A673 (cell line): Measurements from ENCODE around the gene LRFN4. TPM values are rescaled to one million over a fixed set of nuclear protein-coding genes. Genes with fewer than 3 reads are reported as not detected.

Experiments
- BruUV-seq: library from RNA; stranded (reverse); fragments of 400-500 nt; replicated peaks from 2 replicates; lab custom pipeline; 2021; lab: Mats Ljungman, UMichigan
- CTCF ChIA-PET: fragments of 300-600 bp; sonication (Branson Sonifier 250); formaldehyde crosslinking; loops from one replicate; lab custom pipeline; 2022; ENCODE audit warnings: antibody characterized with exemption; lab: Charles Lee
- POLR2A ChIA-PET: fragments of 300-600 bp; sonication (Branson Sonifier 250); formaldehyde crosslinking; loops from one replicate; lab custom pipeline; 2022; ENCODE audit warnings: antibody characterized with exemption; ENCODE audit not compliant: low non-redundant PET; lab: Charles Lee
- DNase-seq: peaks from one replicate; pipeline ENCODE4 v3.0.0-alpha.2; 2015; ENCODE audit warnings: low spot score
- H3K27ac ChIP-seq: fragments of 200-600 bp; sonication (generic); 2 replicates; pipeline ENCODE4 v1.5.1; 2016; ENCODE audit warnings: mixed run types, low read depth, mild to moderate bottlenecking, mixed read lengths, antibody characterized with exemption, low read length; ENCODE audit not compliant: poor library complexity, severe bottlenecking
- H3K27me3 ChIP-seq: fragments of 200-600 bp; sonication (generic); replicated peaks from 2 replicates; pipeline ENCODE4 v1.6.1; 2017; ENCODE audit warnings: mixed run types, low read depth, mild to moderate bottlenecking, mixed read lengths, antibody characterized with exemption, low read length; ENCODE audit not compliant: insufficient read depth, poor library complexity
- H3K36me3 ChIP-seq: fragments of 200-600 bp; sonication (generic); 2 replicates; pipeline ENCODE4 v1.6.1; 2016; ENCODE audit warnings: mixed run types, mild to moderate bottlenecking, mixed read lengths, antibody characterized with exemption, low read length; ENCODE audit not compliant: insufficient read depth, poor library complexity, severe bottlenecking
- H3K4me1 ChIP-seq: fragments of 200-600 bp; sonication (generic); 2 replicates; pipeline ENCODE4 v1.6.1; 2017; ENCODE audit warnings: mixed run types, mild to moderate bottlenecking, mixed read lengths, antibody characterized with exemption, low read length; ENCODE audit not compliant: insufficient read depth, poor library complexity, severe bottlenecking
- H3K4me3 ChIP-seq: fragments of 200-600 bp; sonication (generic); 2 replicates; pipeline ENCODE4 v1.5.1; 2016; ENCODE audit warnings: low read depth, mixed run types, mild to moderate bottlenecking, mixed read lengths, low read length; ENCODE audit not compliant: poor library complexity, severe bottlenecking
- H3K9me3 ChIP-seq: fragments of 200-600 bp; sonication (generic); 2 replicates; pipeline ENCODE4 v1.6.1; 2016; ENCODE audit warnings: mixed run types, low read depth, mild to moderate bottlenecking, mixed read lengths, antibody characterized with exemption, low read length; ENCODE audit not compliant: poor library complexity, severe bottlenecking
- EZH2 ChIP-seq: fragments of 200-600 bp; sonication (generic); IDR thresholded peaks from 2 replicates; pipeline ENCODE4 v1.6.1; 2017; ENCODE audit warnings: borderline replicate concordance, low read depth, mild to moderate bottlenecking, mixed read lengths, antibody characterized with exemption, low read length; ENCODE audit not compliant: poor library complexity, severe bottlenecking
- intact Hi-C: fragments of 100-400 bp; cut with micrococcal nuclease; formaldehyde crosslinking; loops from one replicate; pipeline ENCODE4 v1.10.0; 2022; ENCODE audit not compliant: unreplicated experiment
- total RNA-seq: library from RNA; stranded (reverse); gene quantifications from 2 replicates; pipeline ENCODE4 v1.2.3, GENCODE V29; 2021
- TF ChIP-seq, protein P1 (sequence below): fragments of 300-800, 200-600 bp; sonication (generic); conservative IDR thresholded peaks from 2 replicates; pipeline ENCODE4 v1.5.1; 2017; ENCODE audit warnings: low read depth, mild to moderate bottlenecking, antibody characterized with exemption, low read length, moderate library complexity, mixed read lengths

Gene LRFN4
- total RNA-seq, 1 experiment from 2014 or later: 57.2 TPM

DNA sequence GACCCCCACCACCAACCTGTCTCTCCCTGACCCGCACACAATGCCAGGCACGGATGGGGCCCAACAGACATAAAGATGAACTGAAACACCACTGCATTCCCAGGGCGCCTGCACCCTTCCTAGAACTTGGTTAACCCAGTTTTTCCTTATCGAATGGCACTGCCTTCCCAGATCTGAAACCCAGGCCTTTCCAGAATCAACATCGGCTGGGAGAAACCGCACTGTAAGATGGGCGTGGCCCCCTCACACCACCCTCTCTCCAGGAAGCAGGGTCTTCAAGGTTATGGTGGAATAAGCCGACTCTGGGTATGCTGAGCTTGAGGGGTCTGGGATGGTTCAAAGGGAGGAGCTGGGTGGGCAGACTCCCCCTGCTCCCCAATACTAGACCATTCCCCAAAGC is 23.1 kb downstream of the LRFN4 start:
- H3K4me3 ChIP-seq: no peak overlapping the region
- no peaks in the 10 kb centered on the region for H3K9me3 ChIP-seq
- H3K4me1 ChIP-seq: peaks cover 23% of the 10 kb centered on the region
- ChIA-PET CTCF (no interaction called here), POLR2A (no interaction called here)
- no peaks in the 10 kb centered on the region for H3K27me3 ChIP-seq
- no peaks in the 10 kb centered on the region for H3K36me3 ChIP-seq
- no peak for TF ChIP-seq EZH2
- TF ChIP-seq, protein P1, sequence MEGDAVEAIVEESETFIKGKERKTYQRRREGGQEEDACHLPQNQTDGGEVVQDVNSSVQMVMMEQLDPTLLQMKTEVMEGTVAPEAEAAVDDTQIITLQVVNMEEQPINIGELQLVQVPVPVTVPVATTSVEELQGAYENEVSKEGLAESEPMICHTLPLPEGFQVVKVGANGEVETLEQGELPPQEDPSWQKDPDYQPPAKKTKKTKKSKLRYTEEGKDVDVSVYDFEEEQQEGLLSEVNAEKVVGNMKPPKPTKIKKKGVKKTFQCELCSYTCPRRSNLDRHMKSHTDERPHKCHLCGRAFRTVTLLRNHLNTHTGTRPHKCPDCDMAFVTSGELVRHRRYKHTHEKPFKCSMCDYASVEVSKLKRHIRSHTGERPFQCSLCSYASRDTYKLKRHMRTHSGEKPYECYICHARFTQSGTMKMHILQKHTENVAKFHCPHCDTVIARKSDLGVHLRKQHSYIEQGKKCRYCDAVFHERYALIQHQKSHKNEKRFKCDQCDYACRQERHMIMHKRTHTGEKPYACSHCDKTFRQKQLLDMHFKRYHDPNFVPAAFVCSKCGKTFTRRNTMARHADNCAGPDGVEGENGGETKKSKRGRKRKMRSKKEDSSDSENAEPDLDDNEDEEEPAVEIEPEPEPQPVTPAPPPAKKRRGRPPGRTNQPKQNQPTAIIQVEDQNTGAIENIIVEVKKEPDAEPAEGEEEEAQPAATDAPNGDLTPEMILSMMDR: no peak
- intact Hi-C loops: no loop called here
- BruUV-seq: no TSS peak
- H3K27ac ChIP-seq: no peak overlapping the region
- DNase-seq: no peak

DNA sequence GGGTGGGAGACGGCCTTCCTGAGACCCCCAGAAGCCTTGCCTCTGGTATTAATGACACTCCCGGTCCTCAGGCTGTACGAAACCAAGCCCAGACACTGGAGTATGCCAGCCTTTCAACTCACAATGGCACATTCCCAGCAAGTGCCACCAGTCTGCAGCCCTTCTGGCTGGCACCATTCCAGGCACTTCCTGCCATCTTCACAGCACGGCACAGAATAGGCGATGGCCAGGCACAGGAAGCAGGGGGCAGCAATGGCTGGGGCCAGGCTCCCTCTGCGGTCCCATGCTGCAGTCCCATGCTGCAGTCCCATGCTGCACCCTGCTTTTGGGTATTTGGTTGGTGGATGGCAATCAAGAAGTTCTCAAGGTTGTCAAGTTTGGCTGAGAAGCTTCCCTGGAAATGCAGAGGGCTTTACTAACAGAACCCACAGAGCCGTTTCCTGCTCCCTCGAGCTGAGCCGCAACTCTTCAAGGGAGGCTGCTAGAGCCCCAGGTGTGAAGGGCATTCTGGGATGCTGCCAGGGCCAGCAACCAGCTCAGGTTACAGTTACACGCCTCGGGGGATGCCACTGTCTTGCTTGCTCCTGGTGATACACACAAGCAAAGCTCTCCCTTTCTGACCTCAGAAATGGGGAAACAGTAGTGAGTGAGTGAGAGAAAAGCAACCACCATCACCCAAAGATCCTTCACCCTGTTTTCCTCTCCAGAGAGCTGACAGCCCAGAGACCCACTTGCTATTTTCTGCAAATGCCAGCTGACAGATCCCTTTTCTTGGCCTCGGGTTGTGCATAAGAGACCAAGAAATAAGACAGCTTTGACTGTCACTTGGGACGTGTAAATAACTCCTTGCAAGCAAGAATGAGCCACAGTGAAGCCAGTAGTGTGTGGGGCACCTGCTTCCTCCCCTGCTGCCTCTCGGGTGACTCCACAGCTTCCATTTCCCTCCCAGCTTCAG is 23.9 kb downstream of the LRFN4 start:
- peak; percentile 72 for DNase-seq
- no TSS peak for BruUV-seq
- H3K27me3 ChIP-seq: no peaks in the 10 kb centered on the region

DNA sequence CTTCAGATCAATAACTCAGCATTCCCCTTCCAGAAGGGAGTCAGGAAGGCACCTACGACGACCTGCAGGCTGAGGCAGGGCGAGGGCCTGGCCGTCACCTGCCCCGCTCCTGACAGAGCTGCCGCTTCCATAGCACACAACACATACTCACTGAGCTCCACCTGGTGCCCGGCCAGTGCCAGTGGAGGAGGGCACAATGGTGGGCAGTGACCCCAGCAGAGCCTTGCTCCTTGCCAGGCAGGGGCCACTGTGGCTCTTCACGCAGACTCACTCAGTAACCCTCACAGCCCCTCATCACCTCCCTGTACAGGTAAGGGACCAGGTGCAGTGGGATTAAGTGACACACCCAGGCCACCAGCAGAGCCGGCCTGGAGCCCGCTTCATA is 24.6 kb downstream of the LRFN4 start:
- Histone ChIP-seq H3K4me1 (peaks cover 23% of the 10 kb centered on the region), H3K36me3 (no peaks in the 10 kb centered on the region), H3K9me3 (no peaks in the 10 kb centered on the region), H3K27me3 (no peaks in the 10 kb centered on the region), H3K27ac (no peak overlapping the region), H3K4me3 (no peak overlapping the region)
- intact Hi-C loops: no loop called here
- no peak for TF ChIP-seq EZH2
- TF ChIP-seq, protein P1: no peak
- no peak for DNase-seq
- CTCF ChIA-PET: no interaction called here
- POLR2A ChIA-PET: no interaction called here
- no TSS peak for BruUV-seq

More for the DNA sequence above, 23.9 kb downstream of the LRFN4 start:
- Histone ChIP-seq H3K4me1 (peaks cover 23% of the 10 kb centered on the region), H3K4me3 (no peak overlapping the region), H3K36me3 (no peaks in the 10 kb centered on the region), H3K9me3 (no peaks in the 10 kb centered on the region), H3K27ac (no peak overlapping the region)
- intact Hi-C loops: no loop called here
- CTCF ChIA-PET: interaction anchor here (0.6 kb wide), 2 partner anchors 317 to 450 kb away, joined by 5 to 8 read pairs; no protein-coding TSS in a partner anchor
- TF ChIP-seq, protein P1: no peak
- no peak for TF ChIP-seq EZH2
- POLR2A ChIA-PET: no interaction called here
